Uterus (tissue), 2 donors: ENCODE measurements around the gene CD46.

ENCODE experiments used
- CTCF ChIP-seq, 4 experiments: fragments of 200-600 bp in 2 of 4; fragments of 450-650 bp in 2 of 4; sonication (generic) in 2 of 4; IDR thresholded peaks; one replicate each; pipeline ENCODE4 v1.5.1; 2016 to 2019; ENCODE audit warnings: antibody characterized with exemption in 4 of 4, mild to moderate bottlenecking in 2 of 4, moderate library complexity in 1 of 4
- POLR2A ChIP-seq, 2 donors: fragments of 450-650 bp; IDR thresholded peaks; one replicate each; pipeline ENCODE4 v1.6.1; 2016; ENCODE audit warnings: antibody characterized with exemption in 2 of 2, mild to moderate bottlenecking in 1 of 2, moderate library complexity in 1 of 2

- TF ChIP-seq POLR2A (IDR thresholded peaks at IDR 0.05) (no peak), CTCF (IDR thresholded peaks at IDR 0.05) (no peak)
These were observed 38.3 kb upstream of the CD46 start for GRCh38 chr1:207713529-207713928.
